ENCODE results near the gene JAK3. TPM values are rescaled to one million over a fixed set of nuclear protein-coding genes. Genes with fewer than 3 reads are reported as not detected.
A peak's percentile ranks its signal among the peaks of the same experiment; 100 is the strongest.

Gene JAK3
- total RNA-seq, 1 donor from 2014 or later = 1.6 TPM

GRCh38 chr19:17831419-17831888 lies 16.3 kb downstream of the JAK3 start:
- Mint-ChIP-seq H3K4me3 (ENCODE audit: unreplicated experiment) (no peak overlapping the region), H3K36me3 (ENCODE audit: unreplicated experiment) (no peaks in the 10 kb centered on the region), H3K9me3 (ENCODE audit: unreplicated experiment) (no peaks in the 10 kb centered on the region), H3K27me3 (ENCODE audit: unreplicated experiment) (peaks cover 12% of the 10 kb centered on the region), H3K4me1 (ENCODE audit: unreplicated experiment) (peaks cover 10% of the 10 kb centered on the region), H3K27ac (ENCODE audit: unreplicated experiment) (no peak overlapping the region)
- no peak for TF ChIP-seq CTCF (IDR thresholded peaks at IDR 0.05)
- DNase-seq (ENCODE audit: extremely low spot score, unreplicated experiment) = no peak

- Mint-ChIP-seq H3K4me1 (ENCODE audit: unreplicated experiment) (peaks cover 10% of the 10 kb centered on the region), H3K4me3 (ENCODE audit: unreplicated experiment) (peak overlapping the region; percentile 73), H3K27ac (ENCODE audit: unreplicated experiment) (no peak overlapping the region), H3K36me3 (ENCODE audit: unreplicated experiment) (no peaks in the 10 kb centered on the region), H3K27me3 (ENCODE audit: unreplicated experiment) (peaks cover 12% of the 10 kb centered on the region), H3K9me3 (ENCODE audit: unreplicated experiment) (no peaks in the 10 kb centered on the region)
- no peak for DNase-seq (ENCODE audit: extremely low spot score, unreplicated experiment)
- TF ChIP-seq CTCF (IDR thresholded peaks at IDR 0.05) = no peak
Measured at GRCh38 chr19:17830567-17831418, 17.0 kb downstream of the JAK3 start.

GRCh38 chr19:17829855-17830566 lies 17.8 kb downstream of the JAK3 start:
- peaks cover 5% of the 10 kb centered on the region for H3K4me1 Mint-ChIP-seq (ENCODE audit: unreplicated experiment)
- no peaks in the 10 kb centered on the region for H3K36me3 Mint-ChIP-seq (ENCODE audit: unreplicated experiment)
- H3K27me3 Mint-ChIP-seq (ENCODE audit: unreplicated experiment) = peaks cover 11% of the 10 kb centered on the region
- no peaks in the 10 kb centered on the region for H3K9me3 Mint-ChIP-seq (ENCODE audit: unreplicated experiment)
- TF ChIP-seq CTCF (IDR thresholded peaks at IDR 0.05) = no peak
- peak overlapping the region; percentile 73 for H3K4me3 Mint-ChIP-seq (ENCODE audit: unreplicated experiment)
- no peak for DNase-seq (ENCODE audit: extremely low spot score, unreplicated experiment)
- no peak overlapping the region for H3K27ac Mint-ChIP-seq (ENCODE audit: unreplicated experiment)

GRCh38 chr19:17826508-17827056 lies 21.2 kb downstream of the JAK3 start:
- no peak for TF ChIP-seq CTCF (IDR thresholded peaks at IDR 0.05)
- Mint-ChIP-seq H3K4me3 (ENCODE audit: unreplicated experiment) (no peak overlapping the region), H3K27ac (ENCODE audit: unreplicated experiment) (no peak overlapping the region), H3K36me3 (ENCODE audit: unreplicated experiment) (no peaks in the 10 kb centered on the region), H3K4me1 (ENCODE audit: unreplicated experiment) (peaks cover 5% of the 10 kb centered on the region), H3K9me3 (ENCODE audit: unreplicated experiment) (no peaks in the 10 kb centered on the region), H3K27me3 (ENCODE audit: unreplicated experiment) (peaks cover 17% of the 10 kb centered on the region)
- no peak for DNase-seq (ENCODE audit: extremely low spot score, unreplicated experiment)

- Mint-ChIP-seq H3K36me3 (ENCODE audit: unreplicated experiment) (no peaks in the 10 kb centered on the region), H3K9me3 (ENCODE audit: unreplicated experiment) (no peaks in the 10 kb centered on the region), H3K4me3 (ENCODE audit: unreplicated experiment) (no peak overlapping the region), H3K27ac (ENCODE audit: unreplicated experiment) (no peak overlapping the region), H3K4me1 (ENCODE audit: unreplicated experiment) (no peaks in the 10 kb centered on the region), H3K27me3 (ENCODE audit: unreplicated experiment) (peaks cover 13% of the 10 kb centered on the region)
- TF ChIP-seq CTCF (IDR thresholded peaks at IDR 0.05) = no peak
- DNase-seq (ENCODE audit: extremely low spot score, unreplicated experiment) = no peak
Measured at GRCh38 chr19:17824339-17824738, 23.4 kb downstream of the JAK3 start.

All from osteocyte (in vitro differentiated cells).